WTC11 (cell line): ENCODE measurements around the gene REELD1. TPM values are rescaled to one million over a fixed set of nuclear protein-coding genes. Genes with fewer than 3 reads are reported as not detected.

Source experiments
- ATAC-seq: fragments of 200-7000 bp; cut with Tn5 transposase; 2 replicates; pipeline ENCODE4 v1.10.0; 2021; ENCODE audit warnings: mild to moderate bottlenecking, moderate library complexity
- CTCF ChIA-PET: fragments of 300-600 bp; sonication (Branson Sonifier 250); formaldehyde crosslinking; loops from one replicate; lab custom pipeline; 2021; ENCODE audit warnings: antibody characterized with exemption; lab: Charles Lee
- POLR2A ChIA-PET: fragments of 350-600 bp; sonication (Branson Sonifier 250); formaldehyde crosslinking; loops from one replicate; lab custom pipeline; 2021; ENCODE audit warnings: antibody characterized with exemption; lab: Charles Lee
- DNase-seq: peaks from one replicate; pipeline ENCODE4 v3.0.0; 2021; ENCODE audit warnings: low spot score
- H3K27ac Mint-ChIP-seq: 2 replicates; pipeline ENCODE4 v1.8.0; 2021; ENCODE audit warnings: mixed read lengths
- H3K27me3 Mint-ChIP-seq: 2 replicates; pipeline ENCODE4 v1.8.0; 2021; ENCODE audit warnings: low read depth, mild to moderate bottlenecking, moderate library complexity, mixed read lengths
- H3K36me3 Mint-ChIP-seq: 2 replicates; pipeline ENCODE4 v1.8.0; 2021; ENCODE audit warnings: mixed read lengths
- H3K4me1 Mint-ChIP-seq: 2 replicates; pipeline ENCODE4 v1.8.0; 2022; ENCODE audit warnings: mixed read lengths
- H3K4me3 Mint-ChIP-seq: 2 replicates; pipeline ENCODE4 v1.8.0; 2021; ENCODE audit warnings: mild to moderate bottlenecking, moderate library complexity, mixed read lengths
- H3K9me3 Mint-ChIP-seq: 2 replicates; pipeline ENCODE4 v1.8.0; 2021; ENCODE audit warnings: mixed read lengths
- ATF2 ChIP-seq: sonication (generic); formaldehyde crosslinking; IDR thresholded peaks from 2 replicates; pipeline ENCODE4 v1.8.1; 2022; ENCODE audit warnings: low read depth, missing genetic modification reagents, borderline replicate concordance
- CDX4 ChIP-seq: fragments of 250-450 bp; sonication (Bioruptor Pico); IDR thresholded peaks from 2 replicates; pipeline ENCODE4 v1.9.0; 2021; ENCODE audit warnings: moderate library complexity, mild to moderate bottlenecking, inconsistent platforms, borderline replicate concordance
- CTCF ChIP-seq: fragments of 200-600 bp; IDR thresholded peaks from 2 replicates; pipeline ENCODE4 v1.8.0; 2022; ENCODE audit warnings: antibody characterized with exemption
- ESRRA ChIP-seq: sonication (generic); formaldehyde crosslinking; IDR thresholded peaks from 2 replicates; pipeline ENCODE4 v1.8.1; 2022; ENCODE audit warnings: mild to moderate bottlenecking, missing genetic modification reagents, borderline replicate concordance
- FOXK1 ChIP-seq: sonication (generic); formaldehyde crosslinking; IDR thresholded peaks from 2 replicates; pipeline ENCODE4 v1.8.0; 2022; ENCODE audit warnings: mild to moderate bottlenecking, moderate library complexity, missing genetic modification reagents
- GRHL2 ChIP-seq: fragments of 250-450 bp; sonication (Bioruptor Pico); IDR thresholded peaks from 2 replicates; pipeline ENCODE4 v1.8.0; 2022; ENCODE audit warnings: mild to moderate bottlenecking, moderate library complexity; ENCODE audit not compliant: insufficient replicate concordance, severe bottlenecking
- GTF2I ChIP-seq: fragments of 250-450 bp; sonication (Bioruptor Pico); conservative IDR thresholded peaks from 2 replicates; pipeline ENCODE4 v1.4.0; 2021; ENCODE audit warnings: mild to moderate bottlenecking
- MAX ChIP-seq: sonication (generic); formaldehyde crosslinking; IDR thresholded peaks from 2 replicates; pipeline ENCODE4 v1.8.0; 2022; ENCODE audit warnings: mild to moderate bottlenecking, missing genetic modification reagents
- NR1H2 ChIP-seq: sonication (generic); formaldehyde crosslinking; IDR thresholded peaks from 2 replicates; pipeline ENCODE4 v1.9.0; 2021; ENCODE audit warnings: mild to moderate bottlenecking, moderate library complexity, missing genetic modification reagents
- NR2C2 ChIP-seq: sonication (generic); formaldehyde crosslinking; IDR thresholded peaks from 2 replicates; pipeline ENCODE4 v1.8.0; 2022; ENCODE audit warnings: mild to moderate bottlenecking, missing genetic modification reagents
- RELA ChIP-seq: sonication (generic); formaldehyde crosslinking; IDR thresholded peaks from 2 replicates; pipeline ENCODE4 v1.8.1; 2022; ENCODE audit warnings: missing genetic modification reagents, mild to moderate bottlenecking, borderline replicate concordance
- RORB ChIP-seq: fragments of 250-450 bp; sonication (Bioruptor Pico); IDR thresholded peaks from 2 replicates; pipeline ENCODE4 v1.9.0; 2021; ENCODE audit warnings: mild to moderate bottlenecking
- SP1 ChIP-seq: sonication (generic); formaldehyde crosslinking; conservative IDR thresholded peaks from 2 replicates; pipeline ENCODE4 v1.8.1; 2022; ENCODE audit warnings: missing genetic modification reagents
- STAT6 ChIP-seq: sonication (generic); formaldehyde crosslinking; conservative IDR thresholded peaks from 2 replicates; pipeline ENCODE4 v1.8.1; 2023; ENCODE audit warnings: mild to moderate bottlenecking, low read depth, missing genetic modification reagents, moderate library complexity
- TP53 ChIP-seq: sonication (generic); formaldehyde crosslinking; IDR thresholded peaks from 2 replicates; pipeline ENCODE4 v1.8.1; 2023; ENCODE audit warnings: mild to moderate bottlenecking, missing genetic modification reagents
- ZNF121 ChIP-seq: sonication (generic); formaldehyde crosslinking; IDR thresholded peaks from 2 replicates; pipeline ENCODE4 v1.8.0; 2023; ENCODE audit warnings: missing genetic modification reagents
- ZNF425 ChIP-seq: fragments of 250-450 bp; sonication (Bioruptor Pico); conservative IDR thresholded peaks from 2 replicates; pipeline ENCODE4 v1.9.0; 2021; ENCODE audit warnings: mild to moderate bottlenecking
- ZNF512 ChIP-seq: sonication (generic); formaldehyde crosslinking; IDR thresholded peaks from 2 replicates; pipeline ENCODE4 v1.8.1; 2022; ENCODE audit warnings: missing genetic modification reagents, borderline replicate concordance
- ZNF671 ChIP-seq: fragments of 250-450 bp; sonication (Bioruptor Pico); IDR thresholded peaks from 2 replicates; pipeline ENCODE4 v1.8.0; 2021; ENCODE audit warnings: mild to moderate bottlenecking
- total RNA-seq: library from RNA; stranded (reverse); gene quantifications from 3 replicates; pipeline ENCODE4 v1.2.3, GENCODE V29; 2021

REELD1 gene
- total RNA-seq, 1 experiment from 2014 or later: not detected

- TF ChIP-seq STAT6 (no peak), ZNF425 (CRISPR knock-in tag) (no peak), ZNF121 (CRISPR knock-in tag) (no peak)
Measured at GRCh38 chr4:146235654-146236177, 21.4 kb downstream of the REELD1 start (continued).

GRCh38 chr4:146236216-146236615 is 21.9 kb downstream of the REELD1 start:
- Mint-ChIP-seq H3K27ac (no peak overlapping the region), H3K4me1 (peaks cover 14% of the 10 kb centered on the region), H3K4me3 (no peak overlapping the region), H3K9me3 (peaks cover 12% of the 10 kb centered on the region), H3K27me3 (no peaks in the 10 kb centered on the region), H3K36me3 (no peaks in the 10 kb centered on the region)
- DNase-seq (no peak), ATAC-seq (no peak)
- ChIA-PET POLR2A (no interaction called here), CTCF (no interaction called here)
- TF ChIP-seq TP53 (CRISPR knock-in tag): no peak
- no peak for TF ChIP-seq ZNF512 (CRISPR knock-in tag)
- no peak for TF ChIP-seq CTCF
- no peak for TF ChIP-seq NR2C2 (CRISPR knock-in tag)
- TF ChIP-seq FOXK1 (CRISPR knock-in tag): no peak
- TF ChIP-seq RORB (CRISPR knock-in tag): no peak
- TF ChIP-seq GRHL2: no peak
- TF ChIP-seq ATF2: no peak
- TF ChIP-seq CDX4 (CRISPR knock-in tag): no peak
- TF ChIP-seq SP1 (CRISPR knock-in tag): no peak
- TF ChIP-seq RELA (CRISPR knock-in tag): no peak
- no peak for TF ChIP-seq NR1H2 (CRISPR knock-in tag)
- TF ChIP-seq ZNF671 (CRISPR knock-in tag): no peak
- no peak for TF ChIP-seq GTF2I
- no peak for TF ChIP-seq MAX
- TF ChIP-seq ESRRA (CRISPR knock-in tag): no peak
